MG63 (cell line): ENCODE results near the gene HNF1B. TPM values are rescaled to one million over a fixed set of nuclear protein-coding genes. Genes with fewer than 3 reads are reported as not detected.

Source experiments
- DNase-seq: peaks from one replicate; pipeline ENCODE4 v3.0.0-alpha.2; 2020
- H3K27me3 ChIP-seq: fragments of 250-450 bp; sonication (Bioruptor Pico); 2 replicates; pipeline ENCODE4 v1.5.1; 2020; ENCODE audit warnings: mild to moderate bottlenecking, moderate library complexity
- H3K36me3 ChIP-seq: fragments of 250-450 bp; sonication (Bioruptor Pico); 2 replicates; pipeline ENCODE4 v1.5.1; 2020; ENCODE audit warnings: mild to moderate bottlenecking, moderate library complexity
- H3K4me3 ChIP-seq: fragments of 250-450 bp; sonication (Bioruptor Pico); 2 replicates; pipeline ENCODE4 v1.5.1; 2020; ENCODE audit warnings: mild to moderate bottlenecking, moderate library complexity
- H3K9me3 ChIP-seq: fragments of 250-450 bp; sonication (Bioruptor Pico); 2 replicates; pipeline ENCODE4 v1.5.1; 2020; ENCODE audit warnings: mild to moderate bottlenecking, moderate library complexity
- total RNA-seq: library from RNA; depleted of rRNA; stranded (reverse); fragments of >200 nt; shearing (Covaris generic); gene quantifications from 2 replicates; pipeline ENCODE4 v1.2.3, GENCODE V29; 2014; ENCODE audit warnings: low replicate concordance

HNF1B gene
- total RNA-seq, 1 experiment from 2014 or later = not detected

- Histone ChIP-seq H3K27me3 (no peaks in the 10 kb centered on the region), H3K9me3 (no peaks in the 10 kb centered on the region), H3K4me3 (no peak overlapping the region), H3K36me3 (no peaks in the 10 kb centered on the region)
- no peak for DNase-seq
Measured at GRCh38 chr17:37768438-37768837, 23.6 kb upstream of the HNF1B start.

DNA sequence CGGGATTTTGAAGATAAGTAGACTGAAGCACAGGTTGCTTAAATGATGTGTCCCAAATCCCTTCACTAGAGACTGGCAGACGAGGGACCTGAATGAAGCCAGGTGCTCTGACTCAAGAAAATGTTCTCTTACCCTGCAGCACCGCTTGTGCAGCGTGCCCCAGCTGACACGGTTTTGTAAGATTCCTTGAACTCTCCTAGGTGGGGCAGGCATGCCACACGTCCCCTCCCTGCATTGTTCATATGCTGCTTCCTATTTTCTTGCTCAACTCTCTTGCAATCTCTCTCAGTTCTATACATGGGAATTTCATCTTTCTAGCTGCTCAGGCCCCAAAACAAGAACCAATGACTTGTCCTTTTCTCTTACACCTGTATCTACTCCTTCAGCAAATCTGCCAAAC is 22.1 kb upstream of the HNF1B start:
- no peak for DNase-seq
- H3K4me3 ChIP-seq = no peak overlapping the region
- H3K27me3 ChIP-seq = no peaks in the 10 kb centered on the region
- no peaks in the 10 kb centered on the region for H3K9me3 ChIP-seq
- no peaks in the 10 kb centered on the region for H3K36me3 ChIP-seq

DNA sequence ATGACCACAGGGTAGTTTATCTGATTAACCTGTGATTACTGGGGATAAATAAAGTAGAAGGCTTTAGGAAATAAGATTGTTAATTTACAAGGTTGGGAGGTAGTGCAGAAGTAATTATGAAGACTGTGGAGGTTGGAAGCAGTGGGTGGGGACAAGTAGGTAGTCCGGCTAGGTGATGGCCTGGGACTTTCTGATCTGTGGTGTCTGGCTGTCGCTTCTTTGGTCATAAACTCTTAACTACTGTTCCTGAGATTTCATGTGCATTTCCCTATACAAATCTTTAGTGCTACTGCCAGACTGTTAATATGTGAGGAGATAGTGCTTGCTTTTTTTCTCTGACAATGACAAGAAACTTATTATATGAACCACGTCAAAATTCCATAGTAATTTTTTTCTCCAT is 19.5 kb upstream of the HNF1B start:
- H3K36me3 ChIP-seq = no peaks in the 10 kb centered on the region
- H3K4me3 ChIP-seq = no peak overlapping the region
- H3K27me3 ChIP-seq = 0 out of 2 replicates have a peak, but pooled peaks cover 2% of the 10 kb centered on the region
- DNase-seq = no peak
- no peaks in the 10 kb centered on the region for H3K9me3 ChIP-seq

DNA sequence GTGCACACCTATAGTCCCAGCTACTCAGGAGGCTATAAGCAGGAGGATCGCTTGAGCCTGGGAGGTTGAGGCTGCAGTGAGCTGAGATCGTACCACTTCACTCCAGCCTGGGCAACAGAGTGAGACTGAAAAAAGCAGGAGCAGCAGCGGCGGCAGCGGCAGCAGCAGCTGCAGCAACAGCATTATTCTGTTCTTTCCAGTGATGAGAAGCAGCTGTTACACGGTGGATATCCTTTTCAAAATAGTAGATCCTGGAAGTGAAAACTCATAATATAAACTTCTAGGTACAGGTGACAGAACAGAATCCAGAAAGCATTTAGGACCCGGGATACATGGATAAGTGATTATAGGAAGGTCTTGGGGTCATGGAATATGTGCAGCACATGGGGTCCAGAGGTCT is 17.8 kb upstream of the HNF1B start:
- no peak for DNase-seq
- H3K27me3 ChIP-seq = 0 out of 2 replicates have a peak, but pooled peaks cover 2% of the 10 kb centered on the region
- H3K4me3 ChIP-seq = no peak overlapping the region
- H3K9me3 ChIP-seq = no peaks in the 10 kb centered on the region
- no peaks in the 10 kb centered on the region for H3K36me3 ChIP-seq

DNA sequence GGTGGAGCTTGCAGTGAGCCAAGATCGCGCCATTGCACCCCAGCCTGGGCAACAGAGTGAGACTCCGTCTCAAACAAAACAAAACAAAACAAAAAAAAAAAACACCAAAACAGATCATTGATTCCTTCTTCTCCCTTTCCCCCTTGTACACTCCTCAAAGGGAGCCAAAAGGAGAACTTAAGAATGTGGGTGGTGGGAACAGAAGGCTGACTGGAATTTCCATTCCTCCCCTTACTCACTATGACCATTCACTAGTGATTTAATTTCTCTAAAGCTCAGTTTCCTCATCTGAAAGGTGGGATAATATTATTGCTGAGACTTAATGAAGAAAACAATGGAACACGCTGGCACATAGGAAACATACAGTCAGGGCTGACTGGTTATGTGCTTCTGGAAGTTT is 17.1 kb upstream of the HNF1B start:
- no peak overlapping the region for H3K4me3 ChIP-seq
- no peaks in the 10 kb centered on the region for H3K36me3 ChIP-seq
- 0 out of 2 replicates have a peak, but pooled peaks cover 2% of the 10 kb centered on the region for H3K27me3 ChIP-seq
- no peaks in the 10 kb centered on the region for H3K9me3 ChIP-seq
- DNase-seq = no peak

GRCh38 chr17:37761059-37761458 is 16.2 kb upstream of the HNF1B start:
- no peak for DNase-seq
- no peak overlapping the region for H3K4me3 ChIP-seq
- no peaks in the 10 kb centered on the region for H3K36me3 ChIP-seq
- no peaks in the 10 kb centered on the region for H3K9me3 ChIP-seq
- H3K27me3 ChIP-seq = 0 out of 2 replicates have a peak, but pooled peaks cover 2% of the 10 kb centered on the region

GRCh38 chr17:37759014-37759637 is 14.3 kb upstream of the HNF1B start:
- H3K36me3 ChIP-seq = no peaks in the 10 kb centered on the region

GRCh38 chr17:37756051-37756450 is 11.2 kb upstream of the HNF1B start:
- Histone ChIP-seq H3K27me3 (no peaks in the 10 kb centered on the region), H3K4me3 (no peak overlapping the region), H3K36me3 (no peaks in the 10 kb centered on the region), H3K9me3 (no peaks in the 10 kb centered on the region)
- DNase-seq = no peak

More at GRCh38 chr17:37759014-37759637, 14.3 kb upstream of the HNF1B start:
- 0 out of 2 replicates have a peak, but pooled peaks cover 2% of the 10 kb centered on the region for H3K27me3 ChIP-seq
- DNase-seq = no peak
- no peaks in the 10 kb centered on the region for H3K9me3 ChIP-seq
- H3K4me3 ChIP-seq = no peak overlapping the region

GRCh38 chr17:37755455-37755854 is 10.6 kb upstream of the HNF1B start:
- no peaks in the 10 kb centered on the region for H3K36me3 ChIP-seq
- H3K9me3 ChIP-seq = no peaks in the 10 kb centered on the region
- no peaks in the 10 kb centered on the region for H3K27me3 ChIP-seq
- no peak overlapping the region for H3K4me3 ChIP-seq
- no peak for DNase-seq

DNA sequence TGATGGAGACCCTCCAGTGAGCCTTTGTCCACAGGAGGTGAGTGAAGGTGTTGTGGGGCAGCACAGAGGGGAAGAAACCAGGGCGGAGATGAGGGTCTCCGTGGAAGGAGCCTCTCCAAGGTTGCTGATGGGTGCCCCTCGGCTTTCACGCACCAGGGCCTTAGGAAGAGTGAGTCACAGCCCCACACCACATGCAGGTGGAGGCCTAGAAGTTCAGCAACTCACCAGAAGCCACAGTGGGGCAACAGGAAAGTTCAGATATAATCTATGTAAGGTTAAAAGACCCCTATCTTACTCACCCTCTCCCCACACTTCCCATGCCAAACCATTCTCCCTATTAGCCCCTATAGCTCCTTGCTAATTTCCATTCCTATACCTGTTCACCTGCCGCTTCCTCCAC is 9.5 kb upstream of the HNF1B start:
- no peaks in the 10 kb centered on the region for H3K27me3 ChIP-seq
- H3K4me3 ChIP-seq = no peak overlapping the region
- no peaks in the 10 kb centered on the region for H3K36me3 ChIP-seq
- no peaks in the 10 kb centered on the region for H3K9me3 ChIP-seq
- DNase-seq = no peak

DNA sequence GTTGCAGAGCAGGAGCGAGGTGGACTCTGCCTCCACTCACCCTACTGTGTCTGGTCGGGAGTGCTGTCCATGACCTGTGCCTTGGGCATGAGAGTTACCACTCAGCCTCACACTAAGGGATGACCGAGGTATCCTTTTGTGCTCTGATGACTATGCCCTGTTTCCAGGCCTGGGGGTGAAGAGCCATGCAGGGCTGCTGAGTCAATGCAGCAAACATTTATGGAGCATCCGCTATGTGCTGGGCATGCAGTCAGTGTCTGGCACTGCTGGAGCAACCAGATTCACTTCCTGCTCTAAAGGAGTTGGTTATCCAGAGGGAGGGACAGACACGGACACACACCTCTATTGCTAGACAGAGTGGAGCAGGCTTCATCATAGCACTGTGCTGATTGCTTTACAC is 7.6 kb upstream of the HNF1B start:
- no peaks in the 10 kb centered on the region for H3K9me3 ChIP-seq
- H3K36me3 ChIP-seq = no peaks in the 10 kb centered on the region
- peak; percentile 95 for DNase-seq
- H3K4me3 ChIP-seq = no peak overlapping the region
- peaks cover 2% of the 10 kb centered on the region for H3K27me3 ChIP-seq

DNA sequence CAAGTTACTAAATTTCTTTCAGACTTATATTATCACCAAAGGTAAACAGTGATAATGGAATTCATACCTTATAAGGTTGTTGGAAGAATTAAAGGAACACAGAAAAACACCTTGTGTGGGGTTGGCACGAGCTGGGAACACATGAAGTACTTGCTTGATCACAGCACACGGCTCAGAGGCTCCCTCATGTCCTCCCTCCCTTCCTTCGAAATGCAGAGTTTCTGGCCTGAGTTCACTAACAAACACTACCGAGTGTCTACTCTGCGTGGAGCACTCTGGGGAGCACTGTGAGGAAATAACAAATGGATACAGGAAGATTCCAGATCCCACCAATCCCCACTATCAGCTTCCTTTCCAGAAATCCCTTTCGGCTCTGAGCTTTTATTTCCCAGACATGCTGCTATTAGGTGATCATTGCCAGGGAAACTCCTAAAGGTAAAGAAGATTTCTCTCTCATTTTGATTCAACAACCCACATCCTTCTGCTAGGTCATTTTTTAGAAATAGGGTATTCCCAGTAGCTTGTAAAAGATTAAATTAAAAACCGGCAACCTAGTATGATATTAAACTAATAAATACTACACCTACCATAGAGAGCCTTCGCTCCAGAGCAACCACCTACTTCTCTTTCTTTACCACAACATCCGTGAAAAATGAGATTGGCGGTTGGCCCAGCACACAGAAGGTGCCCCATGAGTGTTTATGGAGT is 6.1 kb upstream of the HNF1B start:
- DNase-seq = no peak
- Histone ChIP-seq H3K36me3 (no peaks in the 10 kb centered on the region), H3K27me3 (peaks cover 4% of the 10 kb centered on the region), H3K4me3 (no peak overlapping the region), H3K9me3 (no peaks in the 10 kb centered on the region)

DNA sequence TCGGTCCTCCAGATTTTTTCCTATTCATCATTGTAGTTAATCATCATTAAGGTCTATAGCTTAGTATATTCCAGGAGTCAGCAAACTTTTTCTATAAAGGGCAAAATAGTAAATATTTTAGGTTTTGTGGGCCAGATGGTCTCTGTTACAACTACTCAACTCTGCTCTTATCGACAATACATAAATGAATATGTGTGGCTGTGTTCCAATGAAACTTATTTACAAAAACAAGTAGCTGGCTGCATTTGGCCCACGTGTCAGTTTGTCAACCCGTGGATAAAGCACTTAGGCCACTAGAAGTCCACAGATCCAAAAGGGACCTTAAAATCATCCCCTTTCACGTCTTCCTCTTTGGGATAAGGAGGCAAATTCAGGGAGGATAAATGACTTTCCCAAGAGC is 5.4 kb upstream of the HNF1B start:
- peaks cover 4% of the 10 kb centered on the region for H3K27me3 ChIP-seq
- no peak for DNase-seq
- H3K9me3 ChIP-seq = no peaks in the 10 kb centered on the region
- H3K36me3 ChIP-seq = no peaks in the 10 kb centered on the region
- H3K4me3 ChIP-seq = no peak overlapping the region

DNA sequence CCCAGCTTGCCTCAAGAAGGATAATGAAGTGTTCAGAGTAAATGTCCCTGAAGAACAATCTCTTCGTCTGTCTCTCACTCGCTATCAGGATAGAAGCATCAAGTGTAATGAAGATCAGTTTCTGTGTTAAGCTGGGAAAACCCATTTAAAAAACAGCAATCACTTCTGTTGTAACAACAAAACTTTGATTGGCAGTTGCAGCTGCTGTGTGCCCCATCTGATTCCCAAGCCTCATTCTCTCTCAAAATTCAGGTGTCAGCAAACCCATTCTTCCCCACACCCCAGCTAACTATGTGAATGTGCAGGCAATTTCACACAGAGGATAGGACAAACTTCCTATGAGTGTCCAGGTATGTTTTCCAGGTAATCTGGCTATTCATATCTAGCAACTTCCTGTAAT is 2.4 kb upstream of the HNF1B start:
- no peak for DNase-seq
- Histone ChIP-seq H3K4me3 (no peak overlapping the region), H3K36me3 (no peaks in the 10 kb centered on the region), H3K27me3 (peaks cover 12% of the 10 kb centered on the region), H3K9me3 (no peaks in the 10 kb centered on the region)

DNA sequence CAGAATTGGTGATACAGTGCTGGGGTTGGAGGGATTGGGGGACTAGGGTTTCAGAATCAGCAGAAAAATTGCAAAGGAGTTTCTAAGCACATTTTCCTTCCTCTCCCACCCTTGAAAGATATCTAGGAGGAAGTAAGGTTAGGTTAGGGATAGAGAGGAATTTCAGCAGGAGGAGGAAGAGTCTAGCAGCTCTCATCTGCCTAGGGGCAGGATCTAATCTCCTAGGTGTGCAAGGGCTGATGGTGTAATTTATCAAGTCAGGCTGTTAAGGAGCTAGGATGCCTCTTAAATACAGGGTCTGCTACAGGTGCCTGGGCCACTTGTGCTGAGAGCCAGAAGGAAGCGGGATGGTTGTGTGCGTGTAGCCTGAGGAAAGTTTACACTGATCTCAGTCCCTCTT is 1.8 kb upstream of the HNF1B start:
- Histone ChIP-seq H3K9me3 (no peaks in the 10 kb centered on the region), H3K36me3 (no peaks in the 10 kb centered on the region), H3K4me3 (no peak overlapping the region), H3K27me3 (peaks cover 18% of the 10 kb centered on the region)
- DNase-seq = no peak

DNA sequence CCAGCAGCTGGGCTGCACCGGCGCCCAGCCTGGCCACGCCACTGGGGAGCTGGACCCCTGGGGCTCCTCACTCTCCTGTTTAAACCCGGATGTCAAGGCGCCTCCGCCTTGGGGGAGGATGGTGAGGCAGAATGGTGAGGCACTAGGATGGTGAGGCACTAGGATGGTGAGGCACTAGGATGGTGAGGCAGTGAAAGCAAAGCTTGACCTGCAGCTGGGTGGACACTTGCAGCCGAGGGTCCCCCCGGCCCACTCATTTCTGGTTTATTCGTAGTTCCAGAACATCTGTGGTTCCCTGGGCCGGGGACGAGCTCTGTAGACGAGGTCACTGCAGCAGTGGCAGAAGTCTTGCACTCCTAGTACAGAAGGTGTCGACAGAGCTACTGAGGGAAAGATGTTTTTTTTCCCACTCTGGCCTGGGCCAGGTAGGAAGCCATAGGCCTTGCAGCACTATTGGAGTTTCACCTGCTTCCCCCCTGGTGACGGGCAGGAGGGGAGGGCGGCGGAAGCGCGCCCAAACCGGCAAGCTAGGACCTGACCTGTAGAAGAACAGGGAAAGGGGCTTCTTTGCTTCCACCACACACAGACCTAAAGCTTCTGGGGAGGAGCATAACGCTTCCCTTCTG is 1.1 kb upstream of the HNF1B start:
- no peak for DNase-seq
- no peak overlapping the region for H3K4me3 ChIP-seq
- peaks cover 25% of the 10 kb centered on the region for H3K27me3 ChIP-seq
- H3K9me3 ChIP-seq = no peaks in the 10 kb centered on the region
- no peaks in the 10 kb centered on the region for H3K36me3 ChIP-seq

DNA sequence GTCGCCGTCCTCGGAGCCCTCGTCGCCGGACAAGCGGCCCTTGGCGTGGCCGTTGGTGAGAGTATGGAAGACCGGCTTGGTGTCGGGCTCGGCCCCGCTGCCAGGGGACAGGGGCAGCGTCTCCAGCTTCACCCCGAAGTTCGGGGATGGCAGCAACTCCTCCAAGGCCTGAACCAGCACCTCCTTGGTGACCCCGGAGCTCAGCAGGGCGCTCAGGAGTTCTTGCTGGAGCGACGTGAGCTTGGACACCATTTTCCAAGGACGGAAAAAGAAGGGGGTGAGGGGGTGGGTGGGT is 279 bp downstream of the HNF1B start:
- no peaks in the 10 kb centered on the region for H3K36me3 ChIP-seq
- no peak overlapping the region for H3K4me3 ChIP-seq
- H3K9me3 ChIP-seq = no peaks in the 10 kb centered on the region
- H3K27me3 ChIP-seq = peaks cover 36% of the 10 kb centered on the region
- DNase-seq = no peak
